Omental fat pad (tissue), 4 donors: ENCODE results near the gene RNF123. TPM values are rescaled to one million over a fixed set of nuclear protein-coding genes. Genes with fewer than 3 reads are reported as not detected.

Experiments
- ATAC-seq: fragments of 150-250 bp; one replicate; pipeline ENCODE4 v1.9.1; 2016; ENCODE audit warnings: mild to moderate bottlenecking, moderate library complexity; ENCODE audit not compliant: low FRiP score
- DNase-seq: peaks from one replicate; pipeline ENCODE4 v3.0.0-alpha.2; 2019; ENCODE audit warnings: low spot score
- CTCF ChIP-seq, 3 donors: fragments of 450-650 bp; IDR thresholded peaks; one replicate each; pipeline ENCODE4 v1.5.1; 2016 to 2017; ENCODE audit warnings: antibody characterized with exemption in 3 of 3, mild to moderate bottlenecking in 3 of 3, moderate library complexity in 2 of 3
- total RNA-seq, 4 donors: library from RNA; depleted of rRNA; stranded (reverse); fragments of >200 nt; gene quantifications; one replicate each; pipeline ENCODE4 v1.1.0, GENCODE V29; 2016

The RNF123 gene
- total RNA-seq, 4 donors from 2014 or later: 22.2 to 28.7 (median 26.7) TPM

- no peak for DNase-seq
- no peak for TF ChIP-seq CTCF (IDR thresholded peaks at IDR 0.05)
- no peak for ATAC-seq
Observed at GRCh38 chr3:49751501-49751900, 62.1 kb downstream of the RNF123 start.

- DNase-seq: no peak
- ATAC-seq: no peak
- TF ChIP-seq CTCF (IDR thresholded peaks at IDR 0.05): no peak
Observed at GRCh38 chr3:49754536-49754935, 65.2 kb downstream of the RNF123 start.

GRCh38 chr3:49756036-49756435 lies 66.7 kb downstream of the RNF123 start:
- no peak for TF ChIP-seq CTCF (IDR thresholded peaks at IDR 0.05)
- ATAC-seq (no peak), DNase-seq (no peak)

- no peak for TF ChIP-seq CTCF (IDR thresholded peaks at IDR 0.05)
- no peak for ATAC-seq
- no peak for DNase-seq
Observed at GRCh38 chr3:49757197-49757596, 67.8 kb downstream of the RNF123 start.

- no peak for TF ChIP-seq CTCF (IDR thresholded peaks at IDR 0.05)
- DNase-seq (no peak), ATAC-seq (no peak)
Observed at GRCh38 chr3:49759226-49759625, 69.9 kb downstream of the RNF123 start.

GRCh38 chr3:49761661-49762060 lies 72.3 kb downstream of the RNF123 start:
- TF ChIP-seq CTCF (IDR thresholded peaks at IDR 0.05): no peak
- ATAC-seq (no peak), DNase-seq (no peak)

- TF ChIP-seq CTCF (IDR thresholded peaks at IDR 0.05): no peak
- ATAC-seq (no peak), DNase-seq (no peak)
Observed at GRCh38 chr3:49763981-49764380, 74.6 kb downstream of the RNF123 start.
